ENCODE results near the gene ADGRD1.
"Not testable (repeated sequence)": the region's sequence is repeated elsewhere in the genome, so short reads cannot be mapped to it uniquely, and the experiment has no call there.

Gene ADGRD1

GRCh38 chr12:130988751-130989150, 35.0 kb downstream of the ADGRD1 start:
- no peak for DNase-seq

- DNase-seq: no peak
Observed at GRCh38 chr12:130989391-130989790, 35.7 kb downstream of the ADGRD1 start.

- no peak for DNase-seq
Observed at GRCh38 chr12:130990034-130990433, 36.3 kb downstream of the ADGRD1 start.

GRCh38 chr12:130992448-130992847, 38.7 kb downstream of the ADGRD1 start:
- DNase-seq: peak; percentile 22

- DNase-seq: no peak
Observed at GRCh38 chr12:130992979-130993538, 39.4 kb downstream of the ADGRD1 start.

- peak; percentile 74 for DNase-seq
Observed at GRCh38 chr12:130993759-130994670, 40.3 kb downstream of the ADGRD1 start.

GRCh38 chr12:130994821-130995375, 41.2 kb downstream of the ADGRD1 start:
- no peak for DNase-seq

GRCh38 chr12:130995386-130995969, 41.8 kb downstream of the ADGRD1 start:
- not testable (repeated sequence) for DNase-seq

GRCh38 chr12:130998136-130998535, 44.4 kb downstream of the ADGRD1 start:
- no peak for DNase-seq

GRCh38 chr12:131000000-131000486, 46.3 kb downstream of the ADGRD1 start:
- DNase-seq: no peak

- no peak for DNase-seq
Observed at GRCh38 chr12:131001493-131001892, 47.8 kb downstream of the ADGRD1 start.

GRCh38 chr12:131002216-131002631, 48.5 kb downstream of the ADGRD1 start:
- DNase-seq: no peak

- DNase-seq: no peak
Observed at GRCh38 chr12:131003036-131003715, 49.5 kb downstream of the ADGRD1 start.

- no peak for DNase-seq
Observed at GRCh38 chr12:131003716-131004045, 50.0 kb downstream of the ADGRD1 start.

- DNase-seq: no peak
Observed at GRCh38 chr12:131004166-131004565, 50.5 kb downstream of the ADGRD1 start.

- DNase-seq: no peak
Observed at GRCh38 chr12:131005161-131006035, 51.7 kb downstream of the ADGRD1 start.

GRCh38 chr12:131006036-131006735, 52.5 kb downstream of the ADGRD1 start:
- no peak for DNase-seq

GRCh38 chr12:131007031-131007739, 53.5 kb downstream of the ADGRD1 start:
- DNase-seq: no peak

- DNase-seq: no peak
Observed at GRCh38 chr12:131007740-131008117, 54.0 kb downstream of the ADGRD1 start.

- no peak for DNase-seq
Observed at GRCh38 chr12:131008131-131008912, 54.6 kb downstream of the ADGRD1 start.

Measured in NCI-H187 treated with DMSO at 0.1 percent for 48 hours (cell line).